GM23248 (cell line): ENCODE results near the gene OR2J2. TPM values are rescaled to one million over a fixed set of nuclear protein-coding genes. Genes with fewer than 3 reads are reported as not detected.
"Not testable (repeated sequence)": the region's sequence is repeated elsewhere in the genome, so short reads cannot be mapped to it uniquely, and the experiment has no call there.

Experiments
- DNase-seq: peaks from one replicate; pipeline ENCODE4 v3.0.0-alpha.2; 2015
- H2AFZ ChIP-seq: fragments of 200-600 bp; sonication (generic); 2 replicates; pipeline ENCODE4 v1.6.1; 2016; ENCODE audit warnings: antibody characterized with exemption
- H3F3A ChIP-seq: fragments of 200-600 bp; sonication (generic); 2 replicates; pipeline ENCODE4 v1.6.1; 2016; ENCODE audit warnings: mild to moderate bottlenecking, antibody characterized with exemption, mixed run types; ENCODE audit not compliant: insufficient read depth
- H3K27ac ChIP-seq: fragments of 200-600 bp; sonication (generic); 2 replicates; pipeline ENCODE4 v1.5.1; 2016; ENCODE audit warnings: mild to moderate bottlenecking
- H3K27me3 ChIP-seq: fragments of 200-600 bp; sonication (generic); replicated peaks from 2 replicates; pipeline ENCODE4 v1.6.1; 2016; ENCODE audit warnings: mild to moderate bottlenecking; ENCODE audit not compliant: insufficient read depth
- H3K36me3 ChIP-seq: fragments of 200-600 bp; sonication (generic); 2 replicates; pipeline ENCODE4 v1.6.1; 2016; ENCODE audit warnings: low read depth, mild to moderate bottlenecking
- H3K4me1 ChIP-seq: fragments of 200-600 bp; sonication (generic); 2 replicates; pipeline ENCODE4 v1.6.1; 2016; ENCODE audit warnings: mild to moderate bottlenecking; ENCODE audit not compliant: insufficient read depth
- H3K4me2 ChIP-seq: fragments of 200-600 bp; sonication (generic); one replicate; pipeline ENCODE4 v1.6.1; 2016; ENCODE audit warnings: mild to moderate bottlenecking; ENCODE audit not compliant: unreplicated experiment
- H3K4me3 ChIP-seq: fragments of 200-600 bp; sonication (generic); 2 replicates; pipeline ENCODE4 v1.5.1; 2016; ENCODE audit warnings: mild to moderate bottlenecking
- H3K79me2 ChIP-seq: fragments of 200-600 bp; sonication (generic); 2 replicates; pipeline ENCODE4 v1.6.1; 2016; ENCODE audit warnings: mild to moderate bottlenecking; ENCODE audit not compliant: insufficient read depth
- H3K9ac ChIP-seq: fragments of 200-600 bp; sonication (generic); 2 replicates; pipeline ENCODE4 v1.6.1; 2016; ENCODE audit warnings: mild to moderate bottlenecking
- H3K9me2 ChIP-seq: fragments of 200-600 bp; sonication (generic); 2 replicates; pipeline ENCODE4 v1.6.1; 2016; ENCODE audit warnings: mixed run types, mild to moderate bottlenecking, moderate library complexity; ENCODE audit not compliant: insufficient read depth
- H3K9me3 ChIP-seq: fragments of 200-600 bp; sonication (generic); one replicate; pipeline ENCODE4 v1.6.1; 2017; ENCODE audit warnings: low read depth
- H4K20me1 ChIP-seq: fragments of 200-600 bp; sonication (generic); 2 replicates; pipeline ENCODE4 v1.6.0; 2016; ENCODE audit not compliant: insufficient read depth
- EZH2 ChIP-seq: fragments of 200-600 bp; sonication (generic); IDR thresholded peaks from 2 replicates; pipeline ENCODE4 v1.6.1; 2018; ENCODE audit warnings: antibody characterized with exemption, mild to moderate bottlenecking; ENCODE audit not compliant: insufficient read depth, poor library complexity, severe bottlenecking
- EZH2phosphoT487 ChIP-seq: fragments of 200-600 bp; sonication (generic); IDR thresholded peaks from 2 replicates; pipeline ENCODE4 v1.6.1; 2018; ENCODE audit warnings: antibody characterized with exemption, moderate library complexity, mild to moderate bottlenecking, low read depth; ENCODE audit not compliant: insufficient read depth
- WGBS, 2 experiments: methylation state at CpG; one replicate each; pipeline ENCODE4 v1.1.6; 2015 to 2017; ENCODE audit warnings: low lambda C conversion rate in 2 of 2, low coverage in 1 of 2; ENCODE audit errors: missing lambda C conversion rate in 2 of 2; 5-methylcytosine and 5-hydroxymethylcytosine counted together
- in situ Hi-C: fragments of 300-500 bp; cut with MboI; formaldehyde crosslinking; loops from 2 replicates; pipeline ENCODE4 v1.15.0; 2020
- polyA plus RNA-seq: library from polyadenylated mRNA; unstranded; fragments of >200 nt; fragmentation: Nextera tagmentation; extraction: Ambion mirVana; gene quantifications from 2 replicates; pipeline ENCODE4 v1.2.1, GENCODE V29; 2016
- total RNA-seq: library from RNA; depleted of rRNA; stranded (reverse); fragments of >200 nt; shearing (Covaris generic); gene quantifications from 2 replicates; pipeline ENCODE4 v1.2.3, GENCODE V29; 2014

Gene OR2J2
- total and polyA plus RNA-seq, 2 experiments from 2014 or later = not detected

DNA sequence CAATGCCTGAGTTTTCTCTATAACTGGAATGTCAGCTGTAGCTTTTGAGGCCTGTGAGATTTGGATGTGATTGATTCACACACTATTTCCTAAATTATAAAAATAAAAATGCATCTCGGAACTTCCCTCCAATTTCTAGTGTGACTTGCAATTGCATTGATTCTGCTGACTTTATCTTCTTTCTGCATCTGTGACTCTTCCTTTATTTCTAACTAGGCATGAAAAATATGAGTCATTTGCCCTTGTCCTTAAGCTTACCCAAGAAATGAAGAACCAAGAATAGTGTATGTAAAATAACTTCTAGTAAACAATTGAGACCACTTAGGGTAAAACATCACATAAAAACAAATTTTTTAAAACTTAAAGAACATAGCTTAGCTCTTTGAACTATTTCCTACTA lies 12.9 kb downstream of the OR2J2 start:
- no peak overlapping the region for H2AFZ ChIP-seq
- DNase-seq = no peak
- H3K4me2 ChIP-seq = no peak overlapping the region
- H3K36me3 ChIP-seq = no peaks in the 10 kb centered on the region
- no peaks in the 10 kb centered on the region for H3F3A ChIP-seq
- TF ChIP-seq EZH2phosphoT487 (no peak), EZH2 (no peak)
- no peaks in the 10 kb centered on the region for H3K27me3 ChIP-seq
- no peak overlapping the region for H3K27ac ChIP-seq
- 10 to 27% methylated on average over 1 of the region's 1 CpG for WGBS, 2 experiments
- no peak overlapping the region for H3K9ac ChIP-seq
- H3K9me2 ChIP-seq = no peaks in the 10 kb centered on the region
- no peaks in the 10 kb centered on the region for H3K9me3 ChIP-seq
- no peaks in the 10 kb centered on the region for H3K4me1 ChIP-seq
- no peaks in the 10 kb centered on the region for H4K20me1 ChIP-seq
- H3K79me2 ChIP-seq = no peaks in the 10 kb centered on the region
- no peak overlapping the region for H3K4me3 ChIP-seq
- in situ Hi-C loops = no loop called here

DNA sequence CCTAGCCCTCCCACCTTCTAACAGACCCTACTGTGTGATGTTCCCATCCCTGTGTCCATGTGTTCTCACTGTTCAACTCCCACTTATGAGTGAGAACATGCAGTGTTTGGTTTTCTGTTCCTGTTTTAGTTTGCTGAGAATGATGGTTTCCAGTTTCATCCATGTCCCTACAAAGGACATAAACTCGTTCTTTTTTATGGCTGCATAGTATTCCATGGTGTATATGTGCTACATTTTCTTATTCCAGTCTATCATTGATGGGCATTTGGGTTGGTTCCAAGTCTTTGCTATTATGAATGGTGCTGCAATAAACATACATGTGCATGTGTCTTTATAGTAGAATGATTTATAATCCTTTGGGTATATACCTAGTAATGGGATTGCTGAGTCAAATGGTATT lies 18.0 kb downstream of the OR2J2 start:
- H4K20me1 ChIP-seq, H3K4me1 ChIP-seq, H3K9me3 ChIP-seq, H3K9me2 ChIP-seq, in situ Hi-C loops, H3K27me3 ChIP-seq, H3F3A ChIP-seq, H3K79me2 ChIP-seq, H3K27ac ChIP-seq, H3K36me3 ChIP-seq, DNase-seq, H3K9ac ChIP-seq, H2AFZ ChIP-seq, H3K4me3 ChIP-seq, H3K4me2 ChIP-seq: not testable (repeated sequence)
- 0 to 4% methylated on average over 1 of the region's 1 CpG for WGBS, 2 experiments

DNA sequence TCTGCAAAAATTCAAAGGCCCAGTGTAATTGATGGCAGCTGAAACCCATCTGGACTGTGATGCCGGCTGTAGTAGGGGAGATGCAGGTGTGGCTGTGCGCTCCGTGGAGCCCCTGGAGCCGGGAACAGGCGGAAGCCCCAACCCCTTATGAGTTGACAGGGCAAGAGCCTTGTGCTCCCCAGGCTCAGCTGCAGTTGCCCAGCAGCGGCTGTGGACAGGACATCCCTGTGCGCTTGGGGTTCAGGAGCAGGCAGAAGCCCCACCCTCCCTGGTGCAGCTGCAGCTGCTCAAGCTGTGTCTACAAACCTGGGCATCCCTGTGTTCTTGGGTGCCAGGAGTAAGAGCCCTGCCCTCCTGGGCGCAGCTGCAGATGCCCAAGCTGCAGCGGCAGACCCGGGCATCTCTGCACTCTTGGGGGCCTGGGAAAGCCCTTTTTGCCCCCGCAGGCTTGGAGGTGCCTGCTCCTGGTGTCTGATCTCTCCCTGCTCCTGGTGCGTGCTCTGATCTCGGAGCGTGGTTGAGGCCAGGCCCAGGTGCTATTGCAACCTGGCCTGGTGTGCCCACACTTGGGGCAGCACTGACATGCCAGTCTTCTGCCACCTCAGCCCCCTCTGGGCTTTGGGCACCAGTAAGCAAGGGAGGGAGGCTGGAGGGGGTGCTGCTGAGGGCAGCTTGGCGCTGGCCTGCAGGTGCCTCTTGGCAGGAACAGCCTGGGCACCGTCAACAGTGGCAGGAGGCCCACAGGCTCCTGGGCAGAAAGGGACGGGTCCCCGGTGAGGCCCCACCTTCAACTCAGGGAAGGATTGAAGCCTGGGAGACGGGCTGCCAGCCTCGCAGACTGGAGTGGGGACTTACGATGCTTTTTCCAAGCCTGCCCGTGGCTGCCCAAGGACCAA lies 30.3 kb downstream of the OR2J2 start:
- Histone ChIP-seq H3K4me3 (no peak overlapping the region), H3K4me1 (no peaks in the 10 kb centered on the region), H3K9me2 (no peaks in the 10 kb centered on the region), H3K9ac (no peak overlapping the region), H3K36me3 (no peaks in the 10 kb centered on the region), H3F3A (no peaks in the 10 kb centered on the region), H3K4me2 (no peak overlapping the region), H3K27me3 (no peaks in the 10 kb centered on the region), H2AFZ (no peak overlapping the region), H3K79me2 (no peaks in the 10 kb centered on the region), H3K27ac (no peak overlapping the region), H3K9me3 (no peaks in the 10 kb centered on the region), H4K20me1 (no peaks in the 10 kb centered on the region)
- no peak for TF ChIP-seq EZH2
- TF ChIP-seq EZH2phosphoT487 = no peak
- WGBS, 2 experiments = 19 to 22% methylated on average over 16 to 19 of the region's 22 CpGs
- in situ Hi-C loops = no loop called here
- DNase-seq = no peak

GRCh38 chr6:29201966-29202365 lies 31.3 kb downstream of the OR2J2 start:
- TF ChIP-seq EZH2phosphoT487 (no peak), EZH2 (no peak)

More at GRCh38 chr6:29201966-29202365, 31.3 kb downstream of the OR2J2 start:
- H3F3A ChIP-seq = no peaks in the 10 kb centered on the region
- H3K9me3 ChIP-seq = no peaks in the 10 kb centered on the region
- DNase-seq = no peak
- no peaks in the 10 kb centered on the region for H3K27me3 ChIP-seq
- H3K9me2 ChIP-seq = no peaks in the 10 kb centered on the region
- H3K4me1 ChIP-seq = no peaks in the 10 kb centered on the region
- no peak overlapping the region for H3K27ac ChIP-seq
- H2AFZ ChIP-seq = no peak overlapping the region
- no peaks in the 10 kb centered on the region for H4K20me1 ChIP-seq
- WGBS, 2 experiments = 34 to 48% methylated on average over 3 of the region's 3 CpGs
- no peaks in the 10 kb centered on the region for H3K36me3 ChIP-seq
- in situ Hi-C loops = no loop called here
- H3K9ac ChIP-seq = no peak overlapping the region
- no peak overlapping the region for H3K4me3 ChIP-seq
- no peaks in the 10 kb centered on the region for H3K79me2 ChIP-seq
- no peak overlapping the region for H3K4me2 ChIP-seq
